ENCODE results near the gene KIF23.

- peak in 2 of 3 experiments; percentile 51 to 53 for TF ChIP-seq CTCF (optimal IDR thresholded peaks at IDR 0.05 in 1 of 3, IDR thresholded peaks at IDR 0.05 in 1 of 3, conservative IDR thresholded peaks at IDR 0.05 in 1 of 3; ENCODE audit: extremely low read depth in 1 of 3, insufficient read depth in 2 of 3, low read length in 3 of 3)
- no peak for TF ChIP-seq EZH2 (IDR thresholded peaks at IDR 0.05; ENCODE audit: low read length)
Measured at GRCh38 chr15:69380100-69380725, 33.9 kb upstream of the KIF23 start.
